Measurements from ENCODE around the gene ASIC2.

GRCh38 chr17:33243732-33244131 lies 49.4 kb downstream of the ASIC2 start:
- TF ChIP-seq CTCF (IDR thresholded peaks at IDR 0.05), result no peak
- TF ChIP-seq ZFX (IDR thresholded peaks at IDR 0.05; ENCODE audit: borderline replicate concordance), result no peak
